GM12801 (cell line): ENCODE measurements around the gene SPON2.

ENCODE experiments used
- TF ChIP-seq, protein P1 (sequence below): IDR thresholded peaks from one replicate; pipeline ENCODE4 v1.5.1; 2011; ENCODE audit warnings: control low read depth; ENCODE audit not compliant: insufficient read length; ENCODE audit errors: extremely low read depth

Gene SPON2

DNA sequence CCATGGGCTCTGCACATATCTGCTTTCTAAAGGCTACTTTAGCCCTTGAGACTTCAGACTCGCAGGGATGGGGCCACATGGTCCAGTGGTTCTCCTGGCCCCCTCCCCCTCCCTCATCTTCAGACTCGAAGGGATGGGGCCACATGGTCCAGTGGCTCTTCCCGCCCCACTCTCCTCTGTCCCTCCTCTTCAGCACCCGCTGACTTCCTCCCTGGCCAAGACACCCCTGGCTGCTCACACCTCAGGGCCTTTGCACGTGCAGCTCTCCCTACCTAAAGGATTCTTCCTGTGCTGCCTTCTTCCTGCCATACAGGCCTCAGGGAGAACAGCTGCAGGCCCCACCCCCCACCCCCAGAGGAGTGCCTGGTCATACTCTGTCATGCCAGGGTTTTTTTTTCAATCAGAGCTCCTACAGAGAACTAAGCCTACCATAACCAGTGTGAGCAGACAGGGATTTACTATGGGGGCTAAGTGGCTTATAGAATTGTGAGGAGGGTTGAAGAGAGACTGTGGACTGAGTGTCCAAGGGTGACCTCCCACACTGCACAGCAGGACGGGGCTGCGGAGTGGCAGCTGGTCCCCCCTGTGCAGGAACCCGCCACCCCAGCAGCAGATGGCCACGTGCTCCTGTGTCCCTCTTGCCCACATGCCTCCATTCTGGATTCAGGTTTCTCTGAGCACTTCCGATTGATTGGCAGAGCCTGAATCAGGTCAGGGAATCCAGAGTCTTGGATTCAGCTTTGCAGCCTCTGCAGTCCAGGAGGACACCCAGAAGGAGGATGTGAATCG, 6.1 kb upstream of the SPON2 start:
- TF ChIP-seq, protein P1, sequence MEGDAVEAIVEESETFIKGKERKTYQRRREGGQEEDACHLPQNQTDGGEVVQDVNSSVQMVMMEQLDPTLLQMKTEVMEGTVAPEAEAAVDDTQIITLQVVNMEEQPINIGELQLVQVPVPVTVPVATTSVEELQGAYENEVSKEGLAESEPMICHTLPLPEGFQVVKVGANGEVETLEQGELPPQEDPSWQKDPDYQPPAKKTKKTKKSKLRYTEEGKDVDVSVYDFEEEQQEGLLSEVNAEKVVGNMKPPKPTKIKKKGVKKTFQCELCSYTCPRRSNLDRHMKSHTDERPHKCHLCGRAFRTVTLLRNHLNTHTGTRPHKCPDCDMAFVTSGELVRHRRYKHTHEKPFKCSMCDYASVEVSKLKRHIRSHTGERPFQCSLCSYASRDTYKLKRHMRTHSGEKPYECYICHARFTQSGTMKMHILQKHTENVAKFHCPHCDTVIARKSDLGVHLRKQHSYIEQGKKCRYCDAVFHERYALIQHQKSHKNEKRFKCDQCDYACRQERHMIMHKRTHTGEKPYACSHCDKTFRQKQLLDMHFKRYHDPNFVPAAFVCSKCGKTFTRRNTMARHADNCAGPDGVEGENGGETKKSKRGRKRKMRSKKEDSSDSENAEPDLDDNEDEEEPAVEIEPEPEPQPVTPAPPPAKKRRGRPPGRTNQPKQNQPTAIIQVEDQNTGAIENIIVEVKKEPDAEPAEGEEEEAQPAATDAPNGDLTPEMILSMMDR: no peak

DNA sequence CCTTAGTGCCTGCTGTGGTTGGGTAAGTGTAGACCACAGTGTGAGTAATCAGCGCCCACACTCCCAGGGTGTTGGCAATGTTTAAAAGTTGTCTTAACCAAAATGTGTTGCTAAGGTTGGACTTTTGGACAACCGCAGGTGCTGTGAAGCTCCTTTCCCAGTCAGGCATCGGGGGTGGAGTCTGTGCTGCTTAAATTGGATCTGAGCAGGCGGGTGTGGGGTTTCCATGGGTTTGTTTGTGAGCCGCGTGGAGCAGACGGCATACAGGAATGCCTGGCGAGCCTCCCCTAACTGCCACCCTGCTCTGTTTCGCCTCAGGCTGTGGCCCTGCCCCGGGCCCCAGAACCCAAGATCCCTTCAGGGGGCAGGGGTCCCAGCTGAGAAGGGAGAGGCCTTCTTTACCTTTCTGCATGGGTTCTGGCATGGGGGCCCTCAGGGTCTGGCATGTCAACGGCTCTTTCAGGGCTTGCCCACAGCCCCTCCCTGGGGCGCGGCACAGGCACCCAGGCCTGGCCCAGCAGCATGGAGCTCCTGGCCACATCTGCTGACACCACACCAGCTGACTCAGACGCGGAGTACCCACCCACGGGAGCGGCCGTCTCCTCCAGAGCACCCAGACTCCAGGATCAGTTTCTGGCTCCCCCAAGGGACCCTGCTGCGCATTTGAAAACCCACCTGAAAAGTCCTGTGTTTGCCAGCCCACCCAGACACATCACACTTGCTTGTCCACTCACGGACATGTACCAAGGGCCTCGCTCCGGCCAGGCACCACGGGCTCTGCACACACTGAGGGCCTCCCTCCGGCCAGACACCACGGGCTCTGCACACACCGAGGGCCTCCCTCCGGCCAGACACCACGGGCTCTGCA, 5.1 kb upstream of the SPON2 start:
- TF ChIP-seq, protein P1: no peak

GRCh38 chr4:1176398-1177273, 4.3 kb upstream of the SPON2 start:
- TF ChIP-seq, protein P1: no peak

DNA sequence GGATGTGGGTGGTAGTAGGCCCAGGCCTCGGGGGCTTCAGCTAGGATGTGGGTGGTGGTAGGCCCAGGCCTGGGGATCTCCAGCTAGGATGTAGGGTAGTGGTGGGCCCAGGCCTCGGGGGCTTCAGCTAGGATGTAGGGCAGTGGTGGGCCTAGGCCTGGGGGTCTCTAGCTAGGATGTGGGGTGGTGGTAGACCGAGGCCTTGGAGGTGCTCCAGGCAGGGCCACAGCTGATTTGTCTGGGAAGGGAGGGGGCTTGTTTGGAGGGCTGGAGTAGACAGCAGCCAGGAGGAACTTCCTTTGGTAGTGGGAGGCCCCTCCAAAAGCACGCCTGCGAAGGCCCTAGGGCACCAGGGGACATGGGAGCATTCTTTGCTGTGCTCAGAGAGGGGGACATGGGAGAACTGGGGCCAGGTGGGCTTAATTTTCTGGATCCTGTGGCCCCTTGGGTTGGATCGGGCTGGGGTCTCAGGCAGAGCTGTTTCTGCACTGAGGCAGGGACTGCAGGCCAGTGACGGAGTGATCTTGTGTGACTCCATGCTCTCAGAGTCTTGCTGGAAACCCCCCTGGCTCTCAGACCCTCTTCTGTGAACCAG, 3.3 kb upstream of the SPON2 start:
- TF ChIP-seq, protein P1: no peak

GRCh38 chr4:1174941-1175634, 2.7 kb upstream of the SPON2 start:
- TF ChIP-seq, protein P1: no peak

DNA sequence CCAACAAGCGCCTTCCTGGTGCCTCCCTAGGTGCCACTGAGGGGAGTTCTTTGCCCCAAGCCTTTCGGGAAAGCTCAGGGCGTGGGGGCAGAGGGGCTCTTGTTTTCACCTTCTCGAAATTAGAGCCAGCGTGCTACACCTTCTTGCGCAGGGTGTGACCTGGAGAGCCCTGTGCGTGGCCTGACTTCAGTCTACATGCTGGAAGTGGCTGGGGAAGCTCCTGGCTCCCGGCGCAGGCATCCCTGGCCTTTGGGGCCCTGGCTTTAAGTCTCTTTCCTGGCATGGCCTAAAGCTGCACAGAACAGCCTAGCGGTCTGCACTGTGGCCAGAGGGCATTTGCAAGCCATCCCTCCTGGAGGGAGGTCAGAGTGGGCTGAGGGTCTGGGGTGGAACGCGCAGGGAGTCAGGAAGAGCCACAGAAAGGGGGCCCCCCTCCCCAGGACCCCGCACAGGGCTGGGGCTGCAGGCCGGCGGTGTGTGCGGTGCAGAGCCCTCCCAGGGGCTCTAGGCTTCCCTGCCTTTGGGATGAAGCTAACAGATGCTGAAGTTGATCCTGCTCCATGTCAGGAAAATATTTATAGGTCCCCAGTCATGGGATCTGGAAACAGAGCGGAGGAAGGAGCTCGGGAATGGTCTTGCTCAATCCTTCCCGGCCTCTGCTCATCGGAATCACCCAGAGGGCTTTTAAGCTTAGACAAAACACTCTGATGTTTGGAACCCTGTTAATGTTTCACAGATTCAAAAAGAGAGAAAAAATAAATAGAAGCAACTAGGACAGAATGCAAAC, 781 bp upstream of the SPON2 start:
- TF ChIP-seq, protein P1: no peak
